Stimulated activated CD8-positive, alpha-beta memory T cell treated with anti-CD3 and anti-CD28 coated beads, Interleukin-12 subunit alpha, Interleukin-12 subunit beta, amount 100 ng/mL, for 24 hours (primary cell): ENCODE data around the gene KIF27.
"Not testable (repeated sequence)": the region's sequence is repeated elsewhere in the genome, so short reads cannot be mapped to it uniquely, and the experiment has no call there.

Experiments used
- DNase-seq: peaks from one replicate; pipeline ENCODE4 v3.0.0-alpha.2; 2020; ENCODE audit errors: extremely low read depth

KIF27 gene

GRCh38 chr9:83804454-83804853 is 116.8 kb downstream of the KIF27 start:
- not testable (repeated sequence) for DNase-seq

- not testable (repeated sequence) for DNase-seq
These were observed 117.3 kb downstream of the KIF27 start for GRCh38 chr9:83803941-83804340.

- DNase-seq, result no peak
These were observed 120.8 kb downstream of the KIF27 start for GRCh38 chr9:83800236-83801033.

GRCh38 chr9:83794051-83794450 is 127.2 kb downstream of the KIF27 start:
- no peak for DNase-seq

- DNase-seq, result no peak
These were observed 128.5 kb downstream of the KIF27 start for GRCh38 chr9:83792746-83793145.
